KOPT-K1 (cell line): ENCODE data around the gene TSPAN6.

Source experiments
- H3K27ac ChIP-seq: fragments of 200-600 bp; sonication (generic); 2 replicates; pipeline ENCODE4 v1.5.1; 2016; ENCODE audit warnings: antibody characterized with exemption, mild to moderate bottlenecking, low read depth, low read length; ENCODE audit not compliant: poor library complexity, severe bottlenecking
- H3K36me3 ChIP-seq: fragments of 200-600 bp; sonication (generic); 2 replicates; pipeline ENCODE4 v1.5.1; 2017; ENCODE audit warnings: antibody characterized with exemption, mild to moderate bottlenecking, low read length, moderate library complexity; ENCODE audit not compliant: insufficient read depth
- H3K9me3 ChIP-seq: fragments of 200-600 bp; sonication (generic); 2 replicates; pipeline ENCODE4 v1.5.1; 2017; ENCODE audit warnings: antibody characterized with exemption, low read length, mild to moderate bottlenecking; ENCODE audit not compliant: insufficient read depth, poor library complexity, severe bottlenecking

Gene TSPAN6, protein sequence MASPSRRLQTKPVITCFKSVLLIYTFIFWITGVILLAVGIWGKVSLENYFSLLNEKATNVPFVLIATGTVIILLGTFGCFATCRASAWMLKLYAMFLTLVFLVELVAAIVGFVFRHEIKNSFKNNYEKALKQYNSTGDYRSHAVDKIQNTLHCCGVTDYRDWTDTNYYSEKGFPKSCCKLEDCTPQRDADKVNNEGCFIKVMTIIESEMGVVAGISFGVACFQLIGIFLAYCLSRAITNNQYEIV

DNA sequence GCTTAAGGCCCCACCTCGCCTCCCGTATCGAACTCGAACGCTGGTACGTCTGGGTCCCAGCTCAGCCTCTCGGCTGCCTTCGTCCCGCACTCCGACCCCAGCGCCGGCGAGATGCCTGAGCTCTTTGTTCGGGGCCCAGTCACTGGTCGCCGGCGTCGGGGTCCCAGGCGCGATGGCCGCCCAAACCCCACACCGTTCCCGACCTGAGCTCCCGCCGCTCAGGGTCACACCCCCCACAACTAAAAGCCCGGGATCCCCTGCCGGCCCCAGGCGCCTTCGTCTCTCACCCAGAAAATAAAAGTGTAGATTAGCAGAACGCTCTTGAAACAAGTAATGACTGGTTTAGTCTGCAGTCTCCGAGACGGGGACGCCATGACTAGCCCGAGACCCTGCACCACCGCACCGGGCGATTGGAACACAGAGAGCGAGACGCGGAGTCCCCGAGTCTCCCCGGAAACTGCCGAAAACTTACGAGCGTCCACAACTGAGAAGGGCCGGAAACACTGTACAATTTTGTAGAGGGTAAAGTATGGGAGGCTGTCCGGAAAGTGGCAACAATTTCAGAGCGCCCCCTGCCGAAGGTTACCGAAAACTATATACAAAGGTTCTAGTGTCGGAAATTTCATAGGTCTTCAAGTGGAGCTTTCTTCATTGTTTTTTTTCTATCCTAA, at the start of gene TSPAN6:
TSPAN6 (minus strand) TSS at position 486 of the 671 bp plus-strand sequence; CDS start at position 374, 112 bp downstream.
- no peaks in the 10 kb centered on the region for H3K9me3 ChIP-seq
- H3K27ac ChIP-seq = no peak within 1 kb of the TSS
- no peaks in the 10 kb centered on the region for H3K36me3 ChIP-seq

DNA sequence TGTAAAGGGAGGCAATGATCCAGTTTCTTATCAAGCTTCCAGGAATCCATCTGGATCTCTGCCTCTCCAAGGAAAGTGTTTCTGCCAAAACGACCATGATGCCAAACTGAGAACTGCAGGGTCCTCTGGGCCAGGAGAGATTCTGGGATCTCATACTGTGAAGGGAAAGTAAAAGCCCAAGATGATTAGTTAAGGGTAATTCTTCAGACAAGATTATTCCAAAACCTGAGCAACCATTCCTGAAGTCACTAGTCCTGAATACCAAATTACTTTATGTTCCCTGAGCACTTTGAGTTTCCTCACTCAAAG, 49.3 kb upstream of the TSPAN6 start:
- H3K27ac ChIP-seq = no peak overlapping the region
- no peaks in the 10 kb centered on the region for H3K9me3 ChIP-seq
- no peaks in the 10 kb centered on the region for H3K36me3 ChIP-seq

DNA sequence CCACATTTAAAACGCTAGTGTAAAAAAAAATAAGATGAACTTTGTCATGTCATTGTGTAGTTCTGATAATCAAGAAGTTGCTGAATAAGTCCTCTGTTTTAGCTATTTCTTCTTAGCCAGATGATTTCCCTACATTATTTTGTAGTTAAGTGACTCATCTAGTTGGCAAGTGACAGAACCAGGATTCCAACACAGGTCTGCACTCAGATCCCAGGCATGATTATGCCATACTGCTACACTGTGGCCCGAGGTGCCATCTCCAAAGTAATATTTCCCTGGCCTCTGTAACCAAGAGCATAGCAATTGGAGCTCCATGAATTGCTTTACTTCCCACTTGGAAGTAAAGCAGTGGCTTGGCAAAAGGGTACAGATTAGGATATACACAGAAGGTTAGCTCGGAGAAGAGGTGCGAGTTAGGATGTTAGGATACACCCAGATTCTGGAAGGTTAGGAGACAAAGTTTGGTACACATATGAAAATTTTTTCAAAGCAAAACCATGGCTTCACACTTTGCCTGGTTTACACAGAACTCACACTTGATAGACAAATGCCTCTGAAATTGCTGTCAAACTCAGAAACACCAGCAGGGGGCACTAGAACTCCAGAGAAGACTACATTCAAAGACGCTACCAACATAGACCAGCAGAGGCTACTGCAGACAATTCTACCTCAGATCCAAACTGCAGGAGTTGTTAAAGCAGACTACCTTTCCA, 48.8 kb upstream of the TSPAN6 start:
- Histone ChIP-seq H3K9me3 (no peaks in the 10 kb centered on the region), H3K27ac (no peak overlapping the region), H3K36me3 (no peaks in the 10 kb centered on the region)

DNA sequence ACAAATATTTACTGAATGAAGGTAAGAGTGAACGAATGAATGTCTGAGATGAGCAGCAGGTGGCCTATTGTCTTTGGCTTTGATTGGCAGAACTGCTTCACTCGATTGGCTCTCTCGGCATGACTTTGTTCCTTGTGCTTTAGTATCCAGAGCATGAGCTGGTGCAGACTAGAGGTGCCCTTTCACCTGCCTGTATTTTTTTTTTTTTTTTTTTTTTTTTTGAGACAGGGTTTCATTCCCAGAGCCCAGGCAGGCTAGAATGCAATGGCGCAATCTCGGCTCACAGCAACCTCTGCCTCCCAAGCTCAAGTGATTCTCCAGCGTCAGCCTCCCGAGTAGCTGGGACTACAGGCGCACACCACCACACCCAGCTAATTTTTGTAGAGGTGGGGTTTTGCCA, 46.3 kb upstream of the TSPAN6 start:
- H3K27ac ChIP-seq = no peak overlapping the region
- no peaks in the 10 kb centered on the region for H3K36me3 ChIP-seq
- no peaks in the 10 kb centered on the region for H3K9me3 ChIP-seq

DNA sequence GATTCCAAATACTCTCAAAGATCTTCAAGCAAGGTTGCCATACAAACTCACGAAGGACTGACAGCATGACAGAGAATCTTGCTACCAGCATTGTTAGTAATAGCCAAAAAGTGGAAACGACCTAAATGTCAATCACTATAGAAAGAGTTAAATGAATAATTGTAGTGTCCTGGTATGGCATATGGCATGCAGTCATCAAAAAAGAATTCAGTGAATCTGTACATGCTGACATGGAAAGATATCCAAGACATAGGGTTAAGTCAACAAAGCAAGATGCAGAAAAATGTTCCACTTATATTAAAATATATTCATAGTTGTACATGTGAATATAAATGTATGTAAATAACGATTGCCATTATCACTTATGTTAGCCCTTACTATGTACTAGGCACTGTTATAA, 45.0 kb upstream of the TSPAN6 start:
- no peak overlapping the region for H3K27ac ChIP-seq
- no peaks in the 10 kb centered on the region for H3K9me3 ChIP-seq
- H3K36me3 ChIP-seq = no peaks in the 10 kb centered on the region

DNA sequence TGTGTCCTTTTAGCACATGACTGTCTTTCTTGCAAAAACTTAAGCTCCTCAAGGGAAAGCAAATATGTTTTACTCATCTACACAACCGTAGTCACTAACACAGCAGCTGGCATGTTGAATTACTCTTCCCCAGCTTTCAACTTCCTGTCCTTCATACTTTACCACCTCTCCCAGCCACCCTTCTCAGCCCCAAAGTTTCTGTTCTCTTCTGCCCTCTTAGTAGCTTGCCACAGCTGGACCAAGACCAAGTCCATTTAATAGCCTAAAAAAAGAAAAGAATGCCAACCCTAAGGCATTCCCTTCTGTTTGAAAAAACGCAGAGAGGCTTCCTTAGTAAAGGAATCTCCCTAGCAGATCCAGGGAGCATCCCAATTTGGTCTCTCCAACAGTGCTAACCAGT, 44.1 kb upstream of the TSPAN6 start:
- Histone ChIP-seq H3K27ac (no peak overlapping the region), H3K9me3 (no peaks in the 10 kb centered on the region), H3K36me3 (no peaks in the 10 kb centered on the region)

DNA sequence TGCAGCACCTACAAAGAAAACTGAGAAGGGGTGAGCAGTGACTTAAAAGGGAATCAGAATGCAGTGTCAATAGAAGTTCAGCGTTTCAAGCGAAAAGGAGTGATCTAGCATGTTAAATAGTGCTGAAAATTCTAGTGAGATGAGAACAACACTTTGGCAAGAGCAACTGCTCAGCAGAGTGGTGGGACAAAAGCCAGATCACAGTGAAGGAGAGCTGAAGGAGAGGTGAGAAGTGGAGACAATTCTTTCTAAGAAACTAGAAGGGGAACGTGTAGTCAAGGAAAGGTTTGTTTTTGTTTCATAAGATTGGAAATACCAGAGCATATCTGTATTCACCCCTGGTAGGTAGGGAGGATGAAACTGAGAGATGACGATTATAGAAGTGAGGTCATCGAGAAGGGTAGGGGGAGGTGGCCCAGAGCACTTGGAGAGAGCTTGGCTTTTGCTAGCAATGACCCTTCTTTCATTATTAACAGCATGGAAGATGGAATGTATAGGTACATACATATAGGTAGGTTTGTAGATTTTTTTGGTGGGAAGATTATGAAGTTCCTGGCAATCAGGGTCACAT, 41.1 kb upstream of the TSPAN6 start:
- Histone ChIP-seq H3K9me3 (no peaks in the 10 kb centered on the region), H3K36me3 (no peaks in the 10 kb centered on the region), H3K27ac (no peak overlapping the region)

DNA sequence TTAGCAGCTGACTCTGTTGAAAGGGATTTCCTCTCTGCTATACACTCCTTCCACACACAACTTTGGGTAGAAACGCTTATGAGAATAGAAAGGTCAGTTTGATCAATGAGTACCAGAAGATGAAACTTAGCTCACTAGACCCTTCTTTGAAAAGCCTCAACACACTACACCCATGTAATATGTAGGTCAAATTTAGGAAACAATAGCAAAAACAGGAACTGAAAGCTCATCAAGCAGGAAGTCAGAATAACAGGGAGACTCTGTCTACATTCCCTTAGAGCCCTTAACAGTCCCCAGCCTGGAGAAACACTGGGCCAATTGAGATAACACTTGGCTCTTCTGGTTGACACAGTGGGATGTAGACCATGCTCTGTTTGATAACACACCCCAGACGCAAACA, 38.1 kb upstream of the TSPAN6 start:
- no peaks in the 10 kb centered on the region for H3K36me3 ChIP-seq

DNA sequence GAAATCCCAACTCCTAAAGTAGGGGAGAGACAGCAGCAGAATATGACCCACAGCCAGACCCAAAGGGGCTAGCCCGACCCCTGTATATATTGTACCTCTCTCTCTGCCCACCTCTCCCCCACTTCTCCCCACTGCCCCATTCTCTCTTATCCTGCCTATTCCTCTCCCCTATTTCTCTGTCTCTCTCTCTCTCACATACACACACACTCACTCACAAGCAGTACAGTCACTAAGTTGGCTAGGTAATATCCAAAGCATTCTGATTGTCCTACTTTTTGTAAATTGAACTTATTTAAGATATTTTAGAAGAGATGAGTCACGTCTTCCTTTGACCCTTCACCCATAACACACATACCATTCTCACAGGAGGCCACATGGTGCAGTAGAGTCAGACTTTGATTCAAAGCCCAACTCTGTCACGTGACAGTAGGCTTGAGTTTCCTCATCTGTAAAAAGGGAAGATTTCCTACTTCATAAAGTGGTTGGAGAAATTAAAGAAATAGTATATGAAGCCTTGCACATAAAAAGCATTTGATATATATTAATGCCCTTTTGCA, 36.9 kb upstream of the TSPAN6 start:
- Histone ChIP-seq H3K9me3 (no peaks in the 10 kb centered on the region), H3K27ac (no peak overlapping the region), H3K36me3 (no peaks in the 10 kb centered on the region)

More for the DNA sequence above, 38.1 kb upstream of the TSPAN6 start:
- Histone ChIP-seq H3K9me3 (no peaks in the 10 kb centered on the region), H3K27ac (no peak overlapping the region)

DNA sequence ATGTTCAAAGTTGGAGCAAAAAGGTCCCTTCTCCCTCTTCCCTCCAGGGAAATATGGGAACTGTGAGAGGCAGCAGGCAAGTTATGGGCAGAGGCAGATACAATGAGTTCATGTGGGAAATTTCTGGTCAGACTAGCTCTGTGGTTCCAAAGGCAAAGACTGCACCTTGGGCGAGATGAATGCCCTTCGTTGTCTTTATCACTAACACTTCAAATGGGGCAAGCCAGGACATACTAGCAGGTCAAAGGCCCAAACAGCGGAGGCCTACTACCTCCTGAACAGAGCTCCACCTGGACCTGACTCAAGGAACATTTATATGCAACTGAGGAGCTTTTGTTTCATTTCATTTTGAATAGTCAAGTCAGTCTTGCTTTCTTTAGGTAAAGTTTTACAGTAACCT, 36.4 kb upstream of the TSPAN6 start:
- H3K27ac ChIP-seq = no peak overlapping the region
- H3K36me3 ChIP-seq = no peaks in the 10 kb centered on the region
- no peaks in the 10 kb centered on the region for H3K9me3 ChIP-seq

DNA sequence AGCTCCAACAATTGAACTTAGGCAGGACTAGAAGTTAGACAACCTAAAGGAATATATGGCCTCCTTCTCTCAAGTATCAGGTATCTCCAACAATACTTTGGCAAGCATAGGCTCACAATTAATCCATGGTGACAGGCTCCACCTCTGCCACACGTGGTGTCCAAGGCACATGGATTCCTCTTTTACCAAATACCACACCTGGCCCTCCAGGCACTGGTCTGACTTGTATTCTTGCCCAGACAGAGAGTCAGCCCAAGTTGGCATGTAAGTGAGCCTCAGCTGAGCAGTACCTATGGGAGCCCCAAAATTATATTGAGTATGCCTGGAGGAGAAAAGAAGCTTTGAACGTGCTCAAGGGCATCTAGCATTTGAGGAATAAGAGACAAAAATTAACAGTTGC, 27.0 kb upstream of the TSPAN6 start:
- no peaks in the 10 kb centered on the region for H3K36me3 ChIP-seq
- H3K9me3 ChIP-seq = no peaks in the 10 kb centered on the region
- H3K27ac ChIP-seq = no peak overlapping the region

DNA sequence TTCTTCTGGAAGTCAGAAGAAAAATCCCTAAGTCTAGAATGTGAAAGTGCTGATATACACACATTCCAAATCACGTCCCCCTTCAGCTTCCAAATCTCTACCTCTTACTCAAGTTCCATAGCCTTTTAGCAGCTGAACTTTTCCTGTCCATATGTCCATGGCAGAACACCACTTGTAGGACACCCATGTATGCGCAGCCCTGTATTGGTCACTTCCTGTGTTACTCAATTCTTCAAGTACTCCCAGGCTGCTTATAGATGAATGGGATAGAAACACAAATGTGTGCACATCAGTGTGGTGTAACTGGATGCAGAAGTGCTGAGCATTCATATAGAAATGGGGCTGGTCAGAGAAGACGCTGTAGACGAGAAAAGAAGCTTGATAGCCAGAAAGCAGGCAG, 26.2 kb upstream of the TSPAN6 start:
- Histone ChIP-seq H3K9me3 (no peaks in the 10 kb centered on the region), H3K36me3 (no peaks in the 10 kb centered on the region), H3K27ac (no peak overlapping the region)

DNA sequence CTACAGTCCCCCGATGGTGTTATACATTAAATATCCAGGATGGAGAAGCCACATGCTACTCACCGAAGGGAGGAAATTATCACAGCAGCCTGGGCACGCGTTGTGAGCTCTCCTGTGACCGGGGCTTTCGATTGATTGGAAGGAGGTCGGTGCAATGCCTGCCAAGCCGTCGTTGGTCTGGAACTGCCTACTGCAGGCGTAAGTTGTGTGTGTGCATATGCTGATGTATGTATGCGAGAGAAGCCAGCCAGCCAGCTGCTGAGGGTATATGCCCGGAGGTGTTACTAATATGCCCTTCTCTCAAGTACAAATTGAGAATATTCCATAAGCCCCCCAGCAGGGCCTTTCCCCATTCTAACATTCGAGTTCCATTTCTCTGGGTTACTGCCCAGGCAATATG, 25.6 kb upstream of the TSPAN6 start:
- Histone ChIP-seq H3K36me3 (no peaks in the 10 kb centered on the region), H3K27ac (no peak overlapping the region), H3K9me3 (no peaks in the 10 kb centered on the region)

DNA sequence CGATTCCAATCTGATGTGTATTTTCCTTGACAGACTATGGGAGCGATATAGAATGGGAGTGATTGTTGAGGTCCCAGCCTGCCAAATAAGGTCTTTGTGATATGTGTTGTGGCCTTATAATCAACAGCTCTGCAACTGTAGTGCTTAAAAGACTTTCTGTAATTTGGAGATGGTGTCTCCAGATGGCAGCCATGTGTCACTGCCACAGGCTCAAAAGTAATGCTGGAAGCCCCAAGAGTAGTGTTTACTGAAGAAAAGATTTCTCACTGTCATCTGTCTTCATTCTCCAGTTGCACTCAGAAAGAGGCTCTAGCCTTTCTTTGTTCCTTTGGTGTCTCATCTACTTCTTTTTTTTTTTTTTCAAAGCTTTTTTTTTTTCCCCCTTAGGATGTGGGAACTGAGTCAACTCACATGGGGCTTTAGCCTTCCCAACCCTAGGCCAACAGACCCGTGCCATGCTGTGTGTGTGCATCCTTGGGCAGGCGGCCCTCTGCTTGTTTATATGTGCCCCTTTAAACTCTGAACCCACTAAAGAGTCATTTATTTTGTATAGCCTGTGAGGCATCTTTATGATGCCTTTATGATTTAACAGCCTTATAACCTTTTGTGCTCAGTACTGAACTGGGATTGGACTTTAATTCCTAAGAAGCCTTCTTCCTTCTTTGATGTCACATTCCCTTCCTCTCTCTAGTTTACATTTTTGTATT, 23.0 kb upstream of the TSPAN6 start:
- H3K27ac ChIP-seq = no peak overlapping the region
- no peaks in the 10 kb centered on the region for H3K9me3 ChIP-seq
- no peaks in the 10 kb centered on the region for H3K36me3 ChIP-seq

DNA sequence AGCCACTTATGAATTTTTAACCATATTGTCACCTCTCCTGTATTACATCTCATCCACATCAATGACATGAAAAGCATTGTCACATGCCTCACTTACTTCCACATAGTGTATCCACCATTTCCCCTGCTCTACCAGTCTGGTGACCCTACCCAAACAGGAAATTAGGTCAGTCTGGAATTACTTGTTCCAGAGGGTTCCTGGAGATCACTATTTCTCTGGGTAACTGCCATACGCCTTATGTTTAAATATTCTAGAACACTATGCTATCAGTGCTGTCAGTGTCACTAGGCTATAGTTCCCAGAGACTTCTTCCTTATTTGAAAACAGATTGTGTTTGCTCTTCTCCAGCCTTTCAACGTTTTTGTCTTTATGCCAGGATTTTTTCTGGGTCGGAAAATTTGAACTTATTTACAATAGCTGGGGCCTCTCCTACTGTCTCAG, 22.4 kb upstream of the TSPAN6 start:
- Histone ChIP-seq H3K27ac (no peak overlapping the region), H3K36me3 (no peaks in the 10 kb centered on the region)

More for the DNA sequence above, 22.4 kb upstream of the TSPAN6 start:
- no peaks in the 10 kb centered on the region for H3K9me3 ChIP-seq
